ENCODE measurements around the gene SLC22A6.

- TF ChIP-seq POLR2A (IDR thresholded peaks at IDR 0.05; ENCODE audit: low read length): no peak
- TF ChIP-seq GATA1 (IDR thresholded peaks at IDR 0.05; ENCODE audit: low read depth, low read length): no peak
Measured at GRCh38 chr11:63007920-63008319, 23.2 kb upstream of the SLC22A6 start.

Measured in erythroblast (primary cell).